H7 (cell line): ENCODE data around the gene RAP2C. TPM values are rescaled to one million over a fixed set of nuclear protein-coding genes. Genes with fewer than 3 reads are reported as not detected.

ENCODE experiments used
- DNase-seq: peaks from one replicate; pipeline ENCODE4 v3.0.0; 2012
- H3K27me3 ChIP-seq: 2 replicates; pipeline ENCODE4 v1.6.0; 2011; ENCODE audit warnings: mild to moderate bottlenecking, low read length; ENCODE audit not compliant: control insufficient read depth, insufficient read depth
- H3K36me3 ChIP-seq: replicated peaks from 2 replicates; pipeline ENCODE4 v1.5.1; 2011; ENCODE audit warnings: low read length; ENCODE audit not compliant: control insufficient read depth, insufficient read depth
- H3K4me3 ChIP-seq: 2 replicates; pipeline ENCODE4 v1.5.1; 2011; ENCODE audit warnings: low read depth, mild to moderate bottlenecking, control low read depth, low read length, moderate library complexity; ENCODE audit not compliant: insufficient read depth
- total RNA-seq: library from RNA; depleted of rRNA; stranded (reverse); fragments of >200 nt; shearing (Covaris generic); gene quantifications from 2 replicates; pipeline ENCODE4 v1.2.3, GENCODE V29; 2014; rRNA removed

The RAP2C gene
- 39.9 and 43.1 TPM in 2 replicates for total RNA-seq

DNA sequence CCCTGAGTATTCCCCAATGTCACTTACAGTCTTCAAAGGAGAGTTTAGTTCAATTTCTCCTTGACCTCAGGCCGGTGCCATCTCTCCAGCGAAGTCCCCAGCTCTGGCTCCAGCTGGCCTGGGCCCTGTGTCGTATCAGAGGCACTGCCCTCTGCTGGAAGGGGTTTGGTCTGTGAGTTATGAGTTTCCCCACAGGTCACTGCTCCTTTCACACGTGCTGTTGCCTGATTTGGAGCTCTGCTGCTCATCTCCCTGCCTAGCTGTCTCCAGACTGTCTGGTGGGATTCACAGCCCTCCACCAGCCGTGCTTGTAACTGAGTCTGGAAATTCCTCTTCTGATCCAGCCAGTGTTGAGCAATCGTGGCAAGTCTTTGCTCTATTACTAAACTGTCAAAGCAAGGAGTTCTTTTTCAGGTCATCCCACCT is at the start of gene RAP2C:
RAP2C (minus strand) TSS at position 105 of the 426 bp plus-strand sequence. CDS start 2,179 bp downstream, outside the sequence.
- DNase-seq: peak; percentile 74
- H3K36me3 ChIP-seq: no peaks in the 10 kb centered on the region
- no peaks in the 10 kb centered on the region for H3K27me3 ChIP-seq
- H3K4me3 ChIP-seq: peak within 1 kb of the TSS; percentile 89

DNA sequence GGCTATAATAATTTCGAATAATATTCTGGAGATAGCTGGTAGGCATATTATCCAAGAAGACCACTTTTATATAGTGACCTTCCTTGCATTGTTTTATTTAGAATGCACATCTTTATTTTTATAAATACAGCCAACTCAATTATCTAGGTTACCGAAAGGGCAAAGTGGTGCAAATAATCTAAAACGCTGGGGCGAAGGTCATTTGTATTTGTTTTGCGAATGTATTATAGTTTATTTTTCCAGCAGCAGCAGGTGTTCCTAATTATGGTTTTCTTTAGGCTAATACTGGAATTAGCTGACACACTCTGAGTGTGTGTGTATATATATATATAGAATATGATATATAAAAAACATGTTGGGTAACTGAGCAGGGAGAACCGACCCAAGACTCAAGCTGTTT is 48.1 kb upstream of the RAP2C start:
- no peaks in the 10 kb centered on the region for H3K27me3 ChIP-seq
- no peak for DNase-seq
- no peaks in the 10 kb centered on the region for H3K36me3 ChIP-seq
- H3K4me3 ChIP-seq: no peak overlapping the region

DNA sequence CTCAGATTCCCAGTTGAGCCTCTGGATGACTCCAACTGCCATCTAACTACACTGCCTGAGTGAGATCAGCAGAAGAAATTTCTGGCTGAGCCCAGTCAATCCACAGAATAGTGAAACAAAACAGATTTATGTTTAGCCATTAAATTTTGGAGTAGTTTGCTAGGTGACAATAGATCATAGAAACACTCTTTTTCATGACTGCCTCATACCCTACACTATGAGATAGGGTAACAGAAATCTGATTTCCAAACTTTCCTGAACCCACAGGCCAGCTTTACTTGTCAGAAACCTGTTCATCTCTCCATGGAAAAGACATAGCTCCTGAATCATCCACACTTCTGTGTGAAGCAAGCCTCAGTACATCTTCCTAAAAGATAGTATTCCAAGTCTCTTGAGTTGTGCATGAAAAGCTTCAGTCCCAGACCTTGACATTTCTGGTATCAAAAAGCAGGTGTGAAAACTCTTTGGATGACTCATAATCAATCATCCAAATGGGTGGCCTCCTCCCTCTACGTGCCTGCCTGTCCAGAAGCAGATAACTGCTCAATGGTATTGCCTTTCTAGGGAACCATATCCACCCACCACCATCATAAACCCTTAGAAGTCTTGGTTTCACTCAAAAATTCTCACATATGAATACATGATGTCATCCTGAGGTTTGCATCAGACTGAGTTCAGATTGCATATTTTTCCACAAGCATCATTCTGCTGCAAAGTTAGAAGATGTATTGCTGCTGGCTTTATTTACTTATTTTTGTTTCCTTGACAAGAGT is 47.5 kb upstream of the RAP2C start:
- Histone ChIP-seq H3K27me3 (no peaks in the 10 kb centered on the region), H3K4me3 (no peak overlapping the region), H3K36me3 (no peaks in the 10 kb centered on the region)
- no peak for DNase-seq

DNA sequence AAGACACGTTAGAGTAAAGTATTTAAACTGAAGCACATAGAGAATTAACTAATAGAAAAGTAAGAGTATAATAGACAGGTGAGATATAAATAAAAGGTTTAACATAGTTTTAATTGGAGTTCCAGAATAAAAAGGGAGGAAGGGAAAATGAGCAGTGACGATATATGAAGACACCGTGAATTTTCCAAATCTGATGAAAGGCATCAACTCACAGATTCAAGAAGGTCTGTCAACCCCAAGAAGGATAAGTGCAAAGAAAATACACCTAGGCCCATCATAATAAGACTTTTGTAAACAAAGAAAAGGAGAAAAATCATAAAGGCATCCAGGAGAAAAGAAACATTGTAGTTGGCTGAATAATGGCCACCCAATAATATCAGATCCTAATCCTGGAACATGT is 43.9 kb upstream of the RAP2C start:
- no peak overlapping the region for H3K4me3 ChIP-seq
- H3K27me3 ChIP-seq: no peaks in the 10 kb centered on the region
- DNase-seq: no peak
- no peaks in the 10 kb centered on the region for H3K36me3 ChIP-seq

DNA sequence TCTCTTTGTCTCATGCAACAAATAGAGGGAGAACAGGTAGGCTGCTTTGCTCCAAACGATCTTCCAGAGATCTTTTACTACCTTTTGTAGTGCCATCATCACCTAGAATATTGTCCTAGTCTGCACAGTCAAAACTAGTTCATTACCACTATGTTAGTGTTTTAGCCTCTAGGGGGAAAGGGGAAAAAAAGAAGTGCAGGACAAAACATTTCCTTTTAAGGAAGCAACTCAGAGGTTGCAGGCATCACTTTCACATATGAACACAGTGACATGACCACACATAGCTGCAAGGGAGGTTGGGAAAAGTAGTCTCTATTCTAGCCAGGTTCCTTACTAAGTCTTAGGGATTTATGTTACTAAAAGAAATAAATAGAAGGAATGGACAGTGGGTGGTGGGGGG is 39.3 kb upstream of the RAP2C start:
- DNase-seq: no peak
- Histone ChIP-seq H3K4me3 (no peak overlapping the region), H3K27me3 (no peaks in the 10 kb centered on the region), H3K36me3 (no peaks in the 10 kb centered on the region)

DNA sequence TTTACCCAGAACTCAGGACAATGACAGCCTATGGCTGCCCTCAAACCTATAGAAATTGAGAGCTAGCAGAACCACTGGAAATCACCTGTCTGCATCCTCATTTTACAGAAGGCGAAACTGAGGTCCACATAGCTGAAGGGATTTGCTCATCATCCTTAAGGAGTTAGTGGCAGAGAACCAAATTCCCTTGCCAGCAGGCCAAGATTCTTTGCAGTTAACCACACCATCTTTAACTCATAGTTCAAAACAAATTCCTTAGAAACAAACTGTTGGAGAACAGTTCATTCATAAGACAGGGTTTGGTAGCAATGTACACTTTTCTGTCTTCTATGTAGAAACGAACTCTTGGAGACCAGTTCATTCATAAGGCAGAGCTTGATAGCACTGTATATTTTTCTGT is 37.9 kb upstream of the RAP2C start:
- no peak for DNase-seq
- no peaks in the 10 kb centered on the region for H3K27me3 ChIP-seq

DNA sequence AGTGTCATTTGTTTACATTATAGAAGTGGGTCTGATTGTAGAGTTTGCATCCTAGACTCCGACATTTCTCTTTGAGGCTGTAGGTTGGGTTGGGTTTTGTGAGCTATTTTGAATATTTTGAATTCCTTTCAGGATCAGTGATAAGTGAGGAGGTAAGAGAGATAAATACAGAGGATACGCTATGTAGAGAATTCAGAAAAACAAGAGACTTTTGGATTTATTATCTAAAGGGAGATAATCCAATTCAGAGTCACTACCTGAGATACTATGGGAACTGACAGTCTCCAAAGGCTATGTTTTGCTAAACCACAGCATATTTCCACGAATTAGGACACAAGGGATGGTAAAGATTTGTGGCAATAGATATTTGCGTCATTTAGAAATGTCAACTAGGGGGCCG is 16.9 kb upstream of the RAP2C start:
- no peak for DNase-seq
- Histone ChIP-seq H3K4me3 (no peak overlapping the region), H3K36me3 (no peaks in the 10 kb centered on the region), H3K27me3 (no peaks in the 10 kb centered on the region)

More for the DNA sequence above, 37.9 kb upstream of the RAP2C start:
- Histone ChIP-seq H3K4me3 (no peak overlapping the region), H3K36me3 (no peaks in the 10 kb centered on the region)

DNA sequence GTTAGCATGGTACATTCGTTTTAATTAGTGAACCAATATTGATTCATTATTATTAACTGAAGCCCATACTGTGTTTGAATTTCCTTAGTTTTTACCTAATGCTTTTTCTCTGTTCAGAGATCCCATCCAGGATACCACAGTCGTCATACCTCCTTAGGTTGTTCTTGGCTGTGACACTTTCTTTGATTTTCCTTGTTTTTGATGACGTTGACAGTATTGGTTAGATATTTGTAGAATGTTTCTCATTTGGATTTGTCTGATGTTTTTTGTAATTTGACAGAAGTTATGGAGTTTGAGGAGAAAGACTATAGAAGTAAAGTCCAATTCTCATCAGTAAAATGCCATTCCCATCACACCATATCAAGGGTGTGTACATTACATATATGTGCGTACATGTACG is 16.2 kb upstream of the RAP2C start:
- Histone ChIP-seq H3K27me3 (no peaks in the 10 kb centered on the region), H3K4me3 (no peak overlapping the region), H3K36me3 (no peaks in the 10 kb centered on the region)
- no peak for DNase-seq

DNA sequence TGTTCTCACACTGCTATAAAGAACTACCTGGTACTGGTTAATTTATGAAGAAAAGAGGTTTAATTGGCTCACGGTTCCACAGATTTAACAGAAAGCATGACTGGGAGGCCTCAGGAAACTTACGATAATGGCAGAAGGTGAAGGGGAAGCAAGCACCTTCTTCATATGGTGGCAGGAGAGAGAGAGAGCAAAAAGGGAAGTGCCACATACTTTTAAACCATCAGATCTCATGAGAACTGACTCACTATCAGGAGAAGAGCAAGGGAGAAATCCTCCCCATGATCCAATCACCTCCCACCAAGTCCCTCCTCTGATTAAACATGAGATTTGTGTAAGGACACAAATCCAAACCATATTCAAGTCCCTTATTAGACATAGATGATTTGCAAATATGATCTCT is 12.3 kb upstream of the RAP2C start:
- Histone ChIP-seq H3K27me3 (no peaks in the 10 kb centered on the region), H3K36me3 (no peaks in the 10 kb centered on the region), H3K4me3 (no peak overlapping the region)
- no peak for DNase-seq

DNA sequence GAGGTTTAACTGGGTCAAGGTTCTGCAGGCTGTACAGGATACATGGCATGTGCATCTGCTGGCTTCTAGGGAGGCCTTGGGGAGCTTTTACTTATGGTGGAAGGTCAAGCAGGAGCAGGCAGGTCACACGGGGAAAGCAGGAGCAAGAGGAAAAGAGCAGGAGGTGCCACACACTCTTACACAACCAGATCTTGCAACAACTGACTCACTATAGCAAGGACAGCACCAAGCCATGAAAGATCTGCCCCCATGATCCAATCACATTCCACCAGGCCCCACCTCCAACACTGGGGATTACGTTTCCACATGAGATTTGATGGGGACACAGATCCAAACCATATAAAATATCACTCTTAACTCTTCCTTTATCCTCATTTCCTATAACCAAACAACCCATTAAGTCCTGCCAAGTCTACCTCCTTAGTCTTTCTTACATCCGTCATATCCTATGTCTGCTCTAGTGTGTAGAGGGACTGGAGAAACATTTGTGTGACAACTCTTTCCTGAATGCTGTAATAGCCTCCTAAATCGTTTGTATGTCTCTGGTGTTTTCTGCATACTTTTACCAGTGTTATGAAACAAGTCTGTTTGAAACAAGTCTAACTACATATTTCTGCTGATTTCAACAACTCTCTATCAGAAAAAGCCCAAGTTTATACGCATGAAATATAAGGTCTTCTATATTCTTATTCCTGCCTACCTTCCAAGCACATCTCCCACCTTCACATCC is 8.3 kb upstream of the RAP2C start:
- no peaks in the 10 kb centered on the region for H3K27me3 ChIP-seq
- no peaks in the 10 kb centered on the region for H3K36me3 ChIP-seq
- H3K4me3 ChIP-seq: no peak overlapping the region
- DNase-seq: no peak

DNA sequence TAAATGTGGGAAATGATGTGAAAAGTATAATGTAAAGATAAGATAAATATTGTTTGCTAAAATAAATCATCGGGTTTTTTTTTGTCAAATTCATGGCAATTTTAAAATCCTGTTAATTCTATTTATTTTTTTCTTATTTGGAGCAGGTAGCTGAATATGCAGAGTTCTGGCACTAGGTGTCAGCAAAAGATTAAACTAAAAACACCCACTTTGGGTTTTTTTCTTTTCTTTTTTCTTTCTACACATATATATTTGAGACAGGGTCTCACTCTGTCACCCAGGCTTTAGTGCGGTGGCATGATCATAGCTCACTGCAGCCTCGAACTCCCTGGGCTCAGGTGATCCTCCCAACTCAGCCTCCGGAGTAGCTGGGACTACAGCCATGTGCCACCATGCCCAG is 6.9 kb upstream of the RAP2C start:
- no peak overlapping the region for H3K4me3 ChIP-seq
- peak; percentile 11 for DNase-seq
- no peaks in the 10 kb centered on the region for H3K27me3 ChIP-seq
- no peaks in the 10 kb centered on the region for H3K36me3 ChIP-seq

DNA sequence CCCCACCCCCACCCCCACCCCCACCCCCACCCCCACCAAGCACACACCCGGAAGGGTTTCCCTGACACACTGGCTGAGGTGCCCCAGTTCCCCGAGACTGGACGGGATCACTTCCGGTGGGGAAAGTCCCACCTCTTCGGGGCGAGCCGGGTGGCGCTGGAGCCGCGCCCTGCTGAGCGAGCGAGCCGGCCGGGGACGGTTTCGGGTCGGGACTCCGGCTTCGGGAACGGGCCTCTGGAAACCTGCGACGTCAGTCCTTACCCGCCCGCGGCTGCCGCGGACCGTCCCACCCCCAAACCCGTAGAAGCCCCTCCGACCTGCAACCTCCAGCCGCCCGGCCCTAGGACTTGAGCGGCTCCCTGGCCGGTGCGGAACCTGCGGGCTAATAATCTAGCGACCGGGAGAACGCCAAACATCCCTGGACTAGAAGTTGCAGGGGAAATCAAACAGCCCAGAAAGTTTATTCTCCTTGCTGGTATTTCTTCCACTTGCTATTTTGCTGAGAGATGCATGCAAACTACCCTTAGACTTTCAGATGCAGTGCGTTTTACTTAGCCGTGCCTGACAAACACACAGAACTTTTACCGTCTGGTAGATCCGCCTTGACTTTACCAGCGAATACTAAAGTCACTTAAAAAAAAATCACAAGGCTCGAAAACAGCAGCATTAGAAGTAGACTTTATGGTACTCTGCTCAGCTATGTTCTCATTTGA is 991 bp downstream of the RAP2C start:
- peaks cover 2% of the 10 kb centered on the region; the same call in 1 of the 2 replicates for H3K36me3 ChIP-seq
- no peaks in the 10 kb centered on the region for H3K27me3 ChIP-seq
- H3K4me3 ChIP-seq: peak overlapping the region; percentile 89
- peak; percentile 93 for DNase-seq

DNA sequence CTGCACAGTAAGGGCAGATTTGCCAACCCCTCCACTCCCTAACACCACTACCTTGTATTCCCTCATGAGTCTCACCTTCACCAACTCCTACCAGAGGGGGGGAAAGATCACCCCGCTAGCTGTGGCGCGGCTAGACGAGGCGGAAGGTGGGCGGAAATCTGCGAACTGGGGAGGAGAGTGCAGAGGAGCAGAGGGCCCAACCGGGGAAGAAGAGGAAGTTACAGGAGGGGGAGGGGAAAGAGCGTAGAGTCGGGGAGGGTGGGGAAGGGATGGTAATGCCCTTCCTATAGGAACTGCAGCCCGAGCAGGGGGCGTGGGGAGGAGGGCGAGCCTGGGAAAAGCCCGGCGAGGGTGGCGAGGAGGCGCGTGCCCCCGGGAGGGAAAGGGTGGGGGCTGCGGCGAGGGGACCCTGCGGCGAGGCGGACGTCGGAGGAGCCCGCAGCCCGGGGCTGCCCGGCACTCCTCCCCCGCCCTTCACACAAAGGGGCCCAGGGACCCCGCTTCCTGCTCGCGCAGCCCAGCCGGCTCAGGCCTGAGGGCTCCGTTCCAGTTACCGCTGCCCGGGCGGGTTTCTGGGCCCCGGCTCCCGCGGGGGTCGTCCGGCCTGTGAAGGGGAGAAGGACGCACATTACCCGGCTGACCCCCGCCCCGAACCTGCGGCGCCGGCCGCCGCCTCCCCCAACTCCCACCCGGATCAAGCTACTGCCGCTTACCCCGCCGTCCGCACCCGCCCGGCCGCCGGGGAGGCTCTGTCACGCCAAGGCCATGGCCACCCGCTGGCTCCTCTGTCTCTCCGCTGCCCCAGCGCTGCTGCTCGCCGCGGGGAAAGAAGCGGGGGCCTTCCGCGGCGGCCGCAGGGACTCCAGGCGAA is 1.8 kb downstream of the RAP2C start:
- peak overlapping the region; percentile 89 for H3K4me3 ChIP-seq
- peaks cover 3% of the 10 kb centered on the region; the same call in 1 of the 2 replicates for H3K36me3 ChIP-seq
- peak; percentile 88 for DNase-seq
- H3K27me3 ChIP-seq: no peaks in the 10 kb centered on the region

DNA sequence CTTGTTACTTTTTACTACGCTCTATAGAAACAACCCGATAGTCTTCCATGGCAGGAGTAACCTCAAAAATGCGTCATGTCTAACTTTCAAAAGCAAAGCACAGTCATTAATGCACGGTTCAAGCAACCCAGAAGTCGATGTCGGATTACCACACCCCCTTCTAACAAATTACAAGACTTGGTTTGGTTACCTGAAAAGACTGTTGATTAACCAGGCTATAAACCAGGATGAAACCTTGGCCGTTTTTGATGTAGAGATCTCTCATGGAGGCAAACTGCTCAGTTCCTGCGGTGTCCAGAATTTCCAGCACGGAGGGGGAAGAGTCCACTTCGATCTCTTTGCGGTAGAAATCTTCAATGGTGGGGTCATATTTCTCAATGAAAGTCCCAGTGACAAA is 2.4 kb downstream of the RAP2C start:
- Histone ChIP-seq H3K36me3 (peaks cover 3% of the 10 kb centered on the region; the same call in 1 of the 2 replicates), H3K4me3 (peak overlapping the region; percentile 89), H3K27me3 (no peaks in the 10 kb centered on the region)
- no peak for DNase-seq
